Fibroblast of the aortic adventitia (primary cell): ENCODE results near the gene UGDH. TPM values are rescaled to one million over a fixed set of nuclear protein-coding genes. Genes with fewer than 3 reads are reported as not detected.

Experiments
- DNase-seq: peaks from one replicate; pipeline ENCODE4 v3.0.0-alpha.2; 2010; ENCODE audit warnings: low read depth
- H3K4me3 ChIP-seq: 2 replicates; pipeline ENCODE4 v1.5.1; 2011; ENCODE audit warnings: low read depth, mild to moderate bottlenecking, control low read depth, low read length, moderate library complexity
- total RNA-seq: library from RNA; depleted of rRNA; stranded (reverse); fragments of >200 nt; gene quantifications from 2 replicates; pipeline ENCODE4 v1.2.3, GENCODE V29; 2012; ENCODE audit warnings: low replicate concordance
- TF ChIP-seq, protein P1 (sequence below): IDR thresholded peaks from 2 replicates; pipeline ENCODE4 v1.5.1; 2011; ENCODE audit warnings: mild to moderate bottlenecking, low read length, control low read depth, inconsistent platforms; ENCODE audit not compliant: insufficient read depth

UGDH gene
- total RNA-seq, 1 donor = 361 TPM

DNA sequence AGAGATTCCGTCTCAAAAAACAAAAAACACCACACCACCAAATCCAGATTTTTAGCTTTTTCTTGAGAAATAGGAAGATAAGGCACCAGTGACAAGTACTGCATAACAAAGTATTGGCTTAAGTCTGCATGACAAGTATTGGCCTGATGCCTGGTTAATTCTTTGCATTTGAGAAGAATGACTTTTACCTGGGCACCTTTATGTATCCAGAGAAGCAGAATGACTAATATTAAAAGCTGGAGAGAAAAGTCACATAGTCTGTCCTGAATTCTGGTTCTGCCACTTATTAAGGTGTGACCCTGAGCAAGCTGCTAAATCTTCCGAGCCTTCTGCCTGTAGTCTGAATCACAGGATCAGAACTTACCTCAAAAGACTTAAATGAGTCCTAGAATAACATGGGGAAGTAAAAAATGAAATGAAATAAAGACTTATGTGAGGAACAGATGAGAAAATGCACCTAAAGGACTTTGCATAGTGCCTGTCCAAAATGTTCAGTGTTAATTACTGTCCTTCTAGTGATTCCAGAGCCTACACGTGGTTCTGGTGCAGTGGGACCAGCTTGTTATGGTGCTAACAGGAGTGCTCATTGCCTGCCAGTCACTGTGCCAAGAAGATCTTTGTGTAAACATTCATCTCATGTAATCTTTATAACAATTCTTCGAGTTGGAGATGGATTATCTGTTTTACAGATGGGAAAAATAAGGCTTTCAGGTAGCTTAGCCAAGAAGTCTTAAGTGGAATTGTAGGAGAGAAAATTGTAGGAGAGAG, 31.6 kb downstream of the UGDH start:
- H3K4me3 ChIP-seq = no peak overlapping the region
- peak; percentile 55 for DNase-seq

DNA sequence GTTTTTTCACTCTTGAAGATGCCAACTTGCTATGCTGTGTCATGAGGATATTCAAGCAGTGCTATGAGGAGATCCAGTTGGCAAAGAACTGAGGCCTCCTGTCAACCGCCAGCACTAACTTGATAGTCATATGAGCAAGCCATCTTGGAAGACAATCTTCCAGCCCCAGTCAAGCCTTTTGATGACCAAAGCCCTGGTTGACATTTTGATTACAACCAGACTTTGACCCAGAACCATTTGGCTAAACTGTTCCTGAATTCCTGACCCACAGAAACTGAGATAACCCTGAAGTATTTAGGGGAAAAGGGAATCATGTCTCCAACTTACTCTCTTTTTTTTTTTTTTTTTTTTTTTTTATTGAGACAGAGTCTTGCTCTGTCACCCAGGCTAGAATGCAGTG, 32.9 kb downstream of the UGDH start:
- TF ChIP-seq, protein P1, sequence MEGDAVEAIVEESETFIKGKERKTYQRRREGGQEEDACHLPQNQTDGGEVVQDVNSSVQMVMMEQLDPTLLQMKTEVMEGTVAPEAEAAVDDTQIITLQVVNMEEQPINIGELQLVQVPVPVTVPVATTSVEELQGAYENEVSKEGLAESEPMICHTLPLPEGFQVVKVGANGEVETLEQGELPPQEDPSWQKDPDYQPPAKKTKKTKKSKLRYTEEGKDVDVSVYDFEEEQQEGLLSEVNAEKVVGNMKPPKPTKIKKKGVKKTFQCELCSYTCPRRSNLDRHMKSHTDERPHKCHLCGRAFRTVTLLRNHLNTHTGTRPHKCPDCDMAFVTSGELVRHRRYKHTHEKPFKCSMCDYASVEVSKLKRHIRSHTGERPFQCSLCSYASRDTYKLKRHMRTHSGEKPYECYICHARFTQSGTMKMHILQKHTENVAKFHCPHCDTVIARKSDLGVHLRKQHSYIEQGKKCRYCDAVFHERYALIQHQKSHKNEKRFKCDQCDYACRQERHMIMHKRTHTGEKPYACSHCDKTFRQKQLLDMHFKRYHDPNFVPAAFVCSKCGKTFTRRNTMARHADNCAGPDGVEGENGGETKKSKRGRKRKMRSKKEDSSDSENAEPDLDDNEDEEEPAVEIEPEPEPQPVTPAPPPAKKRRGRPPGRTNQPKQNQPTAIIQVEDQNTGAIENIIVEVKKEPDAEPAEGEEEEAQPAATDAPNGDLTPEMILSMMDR = no peak
- no peak for DNase-seq
- no peak overlapping the region for H3K4me3 ChIP-seq

More for the DNA sequence above, 31.6 kb downstream of the UGDH start:
- TF ChIP-seq, protein P1 = no peak

DNA sequence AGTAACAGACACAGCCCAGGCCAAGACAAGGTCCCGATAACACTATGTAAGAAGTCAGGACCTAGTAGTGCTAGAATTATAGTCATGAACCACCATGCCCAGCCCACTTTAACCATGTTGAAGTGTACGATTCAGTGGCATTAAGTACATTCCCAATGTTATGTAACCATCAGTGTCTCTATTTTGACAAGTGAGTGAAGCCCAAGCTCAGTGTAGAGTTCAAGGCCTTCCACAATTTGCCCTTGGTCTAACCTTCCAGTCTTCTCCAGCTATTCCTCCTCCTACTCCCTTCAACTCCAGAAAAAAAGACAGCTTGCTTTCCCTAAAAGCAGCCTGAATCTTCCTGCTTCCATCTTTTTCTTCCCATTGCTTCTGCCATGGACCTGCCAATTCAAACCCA, 36.9 kb downstream of the UGDH start:
- no peak for DNase-seq
- H3K4me3 ChIP-seq = no peak overlapping the region
- TF ChIP-seq, protein P1 = no peak

DNA sequence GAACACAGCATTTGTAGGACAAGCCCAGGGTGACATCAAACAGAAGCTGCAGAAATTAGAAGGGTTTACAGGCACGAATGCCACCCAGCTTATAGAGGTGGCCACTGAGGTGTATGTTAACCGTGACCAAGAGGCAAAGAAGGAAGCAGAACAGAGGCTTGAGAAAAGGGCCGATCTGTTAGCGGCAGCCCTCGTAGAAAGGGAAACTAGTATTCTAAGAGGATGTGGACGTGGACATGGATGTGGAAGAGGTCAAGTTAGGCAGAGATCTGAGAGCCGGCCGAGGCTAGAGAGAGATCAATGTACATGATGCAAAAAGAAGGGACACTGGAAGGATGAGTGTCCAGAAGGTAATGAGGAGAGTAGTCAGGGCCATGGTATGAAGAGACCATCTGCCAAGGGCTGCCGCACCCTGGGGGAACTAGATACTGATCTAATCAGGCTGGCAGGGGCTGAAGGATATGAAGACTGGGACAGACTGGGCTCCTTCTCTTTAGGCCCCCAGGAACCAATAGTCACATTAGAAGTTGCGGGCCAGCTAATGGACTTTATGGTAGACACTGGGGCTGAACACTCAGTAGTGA, 40.9 kb downstream of the UGDH start:
- H3K4me3 ChIP-seq = no peak overlapping the region
- TF ChIP-seq, protein P1 = no peak
- DNase-seq = no peak

DNA sequence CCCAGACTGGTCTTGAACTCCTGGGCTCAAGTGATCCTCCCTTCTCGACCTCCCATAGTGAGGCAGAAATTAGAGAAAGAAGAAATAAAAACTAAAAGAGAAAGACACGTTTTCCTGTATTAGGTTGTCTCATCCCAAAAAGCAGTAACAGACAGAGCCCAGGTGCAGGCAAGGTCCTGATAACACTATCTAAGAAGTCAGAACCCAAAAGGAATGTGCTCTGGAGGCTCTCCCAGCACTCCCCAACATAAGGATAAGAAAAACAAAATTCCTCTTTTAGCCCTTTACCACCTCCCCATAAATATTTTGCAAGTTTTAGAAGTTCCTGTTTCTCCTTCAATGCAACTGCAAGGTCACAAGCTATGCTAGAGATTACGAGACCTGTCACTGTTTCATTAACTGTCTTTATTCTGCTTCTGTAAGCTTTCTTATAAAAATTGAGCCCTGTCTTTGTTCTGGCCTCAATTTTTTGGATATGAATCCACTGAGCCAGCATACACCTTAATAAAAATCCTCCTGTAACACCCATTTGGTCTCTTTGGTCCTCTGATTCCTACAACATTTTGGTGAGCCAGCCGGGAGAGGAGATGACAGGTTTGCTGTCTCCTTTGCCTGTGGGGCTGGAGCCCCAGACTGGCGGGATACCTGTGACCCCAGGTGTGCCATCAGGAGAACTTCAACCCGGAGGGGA, 42.5 kb downstream of the UGDH start:
- TF ChIP-seq, protein P1 = no peak
- DNase-seq = no peak

DNA sequence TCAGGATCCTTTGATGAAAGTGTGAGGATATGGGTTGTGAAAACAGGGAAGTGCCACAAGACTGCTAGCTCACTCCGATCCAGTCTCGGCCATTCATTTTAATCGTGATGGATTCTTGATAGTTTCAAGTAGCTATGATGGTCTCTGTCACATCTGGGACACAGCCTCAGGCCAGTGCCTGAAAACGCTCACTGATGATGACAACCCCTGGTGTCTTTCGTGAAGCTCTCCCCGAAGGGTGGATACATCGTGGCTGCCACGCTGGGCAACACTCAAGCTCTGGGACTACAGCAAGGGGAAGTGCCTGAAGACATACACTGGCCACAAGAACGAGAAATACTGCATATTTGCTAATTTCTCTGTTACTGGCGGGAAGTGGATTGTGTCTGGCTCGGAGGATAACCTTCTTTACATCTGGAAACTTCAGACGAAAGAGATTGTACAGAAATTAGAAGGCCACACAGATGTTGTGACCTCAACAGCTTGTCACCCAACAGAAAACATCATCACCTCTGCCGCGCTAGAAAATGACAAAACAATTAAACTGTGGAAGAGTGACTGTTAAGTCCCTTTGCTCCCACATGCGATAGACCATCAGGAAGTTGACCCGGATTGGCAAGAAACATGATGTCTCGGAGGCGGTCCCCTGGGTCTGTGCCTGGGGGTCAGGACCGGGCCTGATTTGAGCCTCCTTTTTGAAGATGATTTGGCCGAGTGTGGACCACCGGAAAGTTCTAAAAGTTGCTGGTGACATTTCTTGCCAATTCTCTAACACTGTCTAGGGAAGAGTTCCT, 46.1 kb downstream of the UGDH start:
- no peak overlapping the region for H3K4me3 ChIP-seq
- DNase-seq = no peak
- TF ChIP-seq, protein P1 = no peak

More for the DNA sequence above, 42.5 kb downstream of the UGDH start:
- no peak overlapping the region for H3K4me3 ChIP-seq
